ENCODE results near the gene C6orf89. TPM values are rescaled to one million over a fixed set of nuclear protein-coding genes. Genes with fewer than 3 reads are reported as not detected.

C6orf89 gene
- total and polyA plus RNA-seq, 2 of the 13 experiments (the other 11 are each of a cell fraction or from before 2014, with no cell fraction given): 22.1 to 32.2 TPM

GRCh38 chr6:36929152-36929551 is 43.4 kb downstream of the C6orf89 start:
- BruUV-seq (replicated peaks): no TSS peak
- H3K4me1 ChIP-seq (ENCODE audit: insufficient read depth, low read length): peaks cover 11% of the 10 kb centered on the region; the same call in 1 of the 2 replicates
- DNase-seq (ENCODE audit: low spot score) (no peak), ATAC-seq (no peak), FAIRE-seq (no peak)
- H3K79me2 ChIP-seq (ENCODE audit: insufficient read depth, low read length): no peaks in the 10 kb centered on the region
- peaks cover 2 to 5% of the 10 kb centered on the region in 2 experiments; a peak in 3 of 5 replicates for H3K36me3 ChIP-seq (replicated peaks in 1 of 2; ENCODE audit: control insufficient read depth in 1 of 2, insufficient read depth in 2 of 2, low read length in 2 of 2)
- ChIA-PET POLR2A (no interaction called here), CTCF (ENCODE audit: low intra/inter-chr PET ratio, low total read pairs) (no interaction called here)
- TF ChIP-seq MAF1 (CRISPR knock-in tag; IDR thresholded peaks at IDR 0.05; ENCODE audit: borderline replicate concordance) (no peak), NFYB (CRISPR knock-in tag; IDR thresholded peaks at IDR 0.05) (no peak), NR2F1 (CRISPR knock-in tag; IDR thresholded peaks at IDR 0.05) (no peak), POGK (CRISPR knock-in tag; conservative IDR thresholded peaks at IDR 0.05) (no peak), NFIC (IDR thresholded peaks at IDR 0.05; ENCODE audit: low read length) (no peak), TBP (CRISPR knock-in tag; IDR thresholded peaks at IDR 0.05) (no peak), MAZ (IDR thresholded peaks at IDR 0.05; ENCODE audit: borderline replicate concordance, low read depth, low read length) (no peak), MAZ (CRISPR knock-in tag; IDR thresholded peaks at IDR 0.05; ENCODE audit: low read depth) (no peak), NR2F6 (IDR thresholded peaks at IDR 0.05) (no peak), NR2F6 (CRISPR knock-in tag; IDR thresholded peaks at IDR 0.05) (no peak)
- H3K27ac ChIP-seq (ENCODE audit: extremely low read length, insufficient read depth, low read length): no peak overlapping the region
- intact Hi-C loops (cut with micrococcal nuclease; ENCODE audit: unreplicated experiment): loop anchor here (5.0 kb wide), 1 partner anchor 563 kb away; no protein-coding TSS in a partner anchor
- 67% methylated on average over 10 of the region's 10 CpGs for WGBS (ENCODE audit: low lambda C conversion rate)
- H3K4me3 ChIP-seq (replicated peaks in 1 of 3; ENCODE audit: insufficient read depth in 1 of 3, low read depth in 2 of 3, low read length in 3 of 3): no peak overlapping the region
- H4K20me1 ChIP-seq (ENCODE audit: insufficient read depth, low read length): no peaks in the 10 kb centered on the region
- no peaks in the 10 kb centered on the region for H3K9me3 ChIP-seq (ENCODE audit: low read length)
- no peak overlapping the region for H2AFZ ChIP-seq (ENCODE audit: low read length)
- H3K9ac ChIP-seq (ENCODE audit: insufficient read depth, low read depth, low read length): no peak overlapping the region
- in situ Hi-C loops (cut with HindIII; ENCODE audit: extremely low pct_ligation_motif_present, low pct_unique_long_range_greater_than_20kb): no loop called here
- H3K4me2 ChIP-seq (ENCODE audit: low read depth, low read length): no peak overlapping the region
- H3K27me3 ChIP-seq (ENCODE audit: control insufficient read depth in 1 of 2, insufficient read depth in 2 of 2, low read length in 2 of 2): no peaks in the 10 kb centered on the region

Data from HepG2 (cell line).